A549 (cell line): Measurements from ENCODE around the gene SATB2. TPM values are rescaled to one million over a fixed set of nuclear protein-coding genes. Genes with fewer than 3 reads are reported as not detected.

Experiments used
- ATAC-seq, 2 experiments: fragments of 200-7000 bp in 1 of 2; fragments of >200 bp in 1 of 2; cut with Nextera tagmentation in 1 of 2; cut with Tn5 transposase in 1 of 2; 3 replicates each; pipeline versions ENCODE4 v1.8.0 to v1.9.1; 2018 to 2020; ENCODE audit warnings: mild to moderate bottlenecking in 1 of 2, moderate library complexity in 1 of 2
- CTCF ChIA-PET: fragments of 300-600 bp; sonication (Branson Sonifier 250); formaldehyde crosslinking; extraction: SDS; loops from one replicate; lab custom pipeline; 2021; ENCODE audit warnings: antibody characterized with exemption, inconsistent platforms; lab: Yijun Ruan, JAX
- POLR2A ChIA-PET: fragments of 350-600 bp; formaldehyde crosslinking; extraction: SDS; loops from one replicate; lab custom pipeline; 2021; ENCODE audit warnings: antibody characterized with exemption, inconsistent platforms; lab: Yijun Ruan, JAX
- DNase-seq, 2 experiments: peaks; one replicate each; pipeline versions ENCODE4 v3.0.0 to v3.0.0-alpha.2; 2011 to 2016; ENCODE audit warnings: low read depth in 1 of 2, low spot score in 1 of 2
- FAIRE-seq: peaks from 2 replicates; lab custom pipeline; 2011; peaks lifted over from hg19 to GRCh38; lab: Jason Lieb, UNC
- H3K27ac ChIP-seq, 2 experiments: fragments of >200 bp; sonication (Bioruptor Twin); formaldehyde crosslinking; 3 replicates each; pipeline ENCODE4 v1.5.1; 2016 to 2017
- H3K4me1 ChIP-seq: fragments of >200 bp; sonication (Bioruptor Twin); formaldehyde crosslinking; 3 replicates; pipeline ENCODE4 v1.6.1; 2016
- H3K4me2 ChIP-seq: fragments of >200 bp; sonication (Bioruptor Twin); formaldehyde crosslinking; 3 replicates; pipeline ENCODE4 v1.6.1; 2016
- H3K4me3 ChIP-seq: fragments of >200 bp; sonication (Bioruptor Twin); formaldehyde crosslinking; 3 replicates; pipeline ENCODE4 v1.5.1; 2016
- H3K9me3 ChIP-seq: fragments of >200 bp; sonication (Bioruptor Twin); formaldehyde crosslinking; 3 replicates; pipeline ENCODE4 v1.6.1; 2016
- CTCF ChIP-seq: fragments of >200 bp; sonication (Bioruptor Twin); formaldehyde crosslinking; IDR thresholded peaks from 3 replicates; pipeline ENCODE4 v1.5.1; 2016
- MAFK ChIP-seq: fragments of 450-650 bp; IDR thresholded peaks from 2 replicates; pipeline ENCODE4 v1.6.1; 2014; ENCODE audit not compliant: partially characterized antibody
- NFE2L2 ChIP-seq: fragments of 150-350 bp; conservative IDR thresholded peaks from 2 replicates; pipeline ENCODE4 v1.6.1; 2014; ENCODE audit warnings: low read length
- POLR2AphosphoS2 ChIP-seq: conservative IDR thresholded peaks from 2 replicates; pipeline ENCODE4 v1.6.1; 2012; ENCODE audit warnings: low read length, improper control_type of control experiment, inconsistent platforms
- RAD21 ChIP-seq, 2 experiments: fragments of >200 bp in 1 of 2; sonication (Bioruptor Twin) in 1 of 2; formaldehyde crosslinking in 1 of 2; IDR thresholded peaks in 1 of 2; conservative IDR thresholded peaks in 1 of 2; 2 replicates in 1 of 2; 3 replicates in 1 of 2; pipeline ENCODE4 v1.6.1; 2012 to 2018; ENCODE audit warnings: inconsistent platforms in 1 of 2
- RCOR1 ChIP-seq: fragments of 150-350 bp; IDR thresholded peaks from 2 replicates; pipeline ENCODE4 v1.6.1; 2014; ENCODE audit warnings: antibody characterized with exemption, low read length, low read depth
- REST ChIP-seq: fragments of 200-600 bp; sonication (generic); IDR thresholded peaks from 2 replicates; pipeline ENCODE4 v1.6.1; 2016; ENCODE audit warnings: antibody characterized with exemption, mild to moderate bottlenecking, moderate library complexity
- SMC3 ChIP-seq: fragments of >200 bp; sonication (Bioruptor Twin); formaldehyde crosslinking; IDR thresholded peaks from 3 replicates; pipeline ENCODE4 v1.6.1; 2018; ENCODE audit warnings: inconsistent platforms
- WGBS: methylation state at CpG from one replicate; pipeline ENCODE4 v1.1.6; 2017; ENCODE audit errors: missing lambda C conversion rate; 5-methylcytosine and 5-hydroxymethylcytosine counted together
- polyA plus RNA-seq, 4 experiments: library from polyadenylated mRNA; depleted of rRNA in 3 of 4; stranded (reverse); fragments of >200 nt; fragmentation: RNase III in 1 of 4; extraction: RNeasy Plus Mini Kit Qiagen cat#74134 plus additional on column Dnase treatment in 1 of 4; gene quantifications; 2 replicates in 3 of 4; 3 replicates in 1 of 4; pipeline ENCODE4 v1.2.3, GENCODE V29; 2011 to 2017
- TF ChIP-seq, protein P1 (sequence below): IDR thresholded peaks from 2 replicates; pipeline ENCODE4 v1.6.1; 2012
- TF ChIP-seq, protein P2 (sequence below): fragments of >200 bp; sonication (Bioruptor Twin); formaldehyde crosslinking; IDR thresholded peaks from 2 replicates; pipeline ENCODE4 v1.6.1; 2016

Gene SATB2
- polyA plus RNA-seq, 2 of the 4 experiments (the other 2 are of a cell fraction): 1.9 to 3.4 TPM

- CTCF ChIA-PET: interaction anchor here (0.6 to 5.6 kb wide), 17 partner anchors 8 to 1180 kb away, joined by 3 to 45 read pairs (median 4); no protein-coding TSS in a partner anchor
- ATAC-seq: peak in 1 of 2 experiments; percentile 70; a peak in 3 of 6 replicates
Observed at GRCh38 chr2:199488772-199489400, 31.1 kb upstream of the SATB2 start.

GRCh38 chr2:199485732-199486335 is 28.1 kb upstream of the SATB2 start:
- Histone ChIP-seq H3K27ac (no peak overlapping the region), H3K4me3 (no peak overlapping the region), H3K4me2 (peak overlapping the region; percentile 54), H3K4me1 (no peaks in the 10 kb centered on the region), H3K9me3 (no peaks in the 10 kb centered on the region)
- TF ChIP-seq RAD21 (conservative IDR thresholded peaks at IDR 0.05 in 1 of 2, IDR thresholded peaks at IDR 0.05 in 1 of 2): peak; percentile 71 to 86
- TF ChIP-seq CTCF: peak; percentile 67
- TF ChIP-seq, protein P1, sequence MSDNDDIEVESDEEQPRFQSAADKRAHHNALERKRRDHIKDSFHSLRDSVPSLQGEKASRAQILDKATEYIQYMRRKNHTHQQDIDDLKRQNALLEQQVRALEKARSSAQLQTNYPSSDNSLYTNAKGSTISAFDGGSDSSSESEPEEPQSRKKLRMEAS: peak; percentile 36; the same call in 1 of the 2 replicates
- peak; percentile 40; the same call in 2 of the 3 replicates for TF ChIP-seq SMC3
- TF ChIP-seq NFE2L2: no peak
- peak; percentile 51 to 68 for DNase-seq
- WGBS: under 1% methylated on average over 5 of the region's 5 CpGs
- ChIA-PET POLR2A (no interaction called here), CTCF (interaction anchor here (0.6 to 5.6 kb wide), 22 partner anchors 9 to 1173 kb away, joined by 3 to 45 read pairs (median 4); no protein-coding TSS in a partner anchor)
- ATAC-seq: peak; percentile 97 to 98
- no peak for FAIRE-seq

More at GRCh38 chr2:199488772-199489400, 31.1 kb upstream of the SATB2 start:
- DNase-seq (peak; percentile 49 to 58), FAIRE-seq (no peak)
- Histone ChIP-seq H3K27ac (no peak overlapping the region), H3K4me2 (no peak overlapping the region), H3K4me3 (no peak overlapping the region), H3K9me3 (no peaks in the 10 kb centered on the region), H3K4me1 (no peaks in the 10 kb centered on the region)
- POLR2A ChIA-PET: no interaction called here
- WGBS: 20% methylated on average over 6 of the region's 6 CpGs
- TF ChIP-seq, protein P2, sequence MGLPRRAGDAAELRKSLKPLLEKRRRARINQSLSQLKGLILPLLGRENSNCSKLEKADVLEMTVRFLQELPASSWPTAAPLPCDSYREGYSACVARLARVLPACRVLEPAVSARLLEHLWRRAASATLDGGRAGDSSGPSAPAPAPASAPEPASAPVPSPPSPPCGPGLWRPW: no peak
- TF ChIP-seq RAD21 (conservative IDR thresholded peaks at IDR 0.05 in 1 of 2, IDR thresholded peaks at IDR 0.05 in 1 of 2): peak; percentile 53 to 63; a peak in 4 of 5 replicates
- TF ChIP-seq MAFK: no peak
- TF ChIP-seq CTCF: peak; percentile 65
- peak; percentile 56 for TF ChIP-seq SMC3
- no peak for TF ChIP-seq REST
- TF ChIP-seq RCOR1: no peak
- TF ChIP-seq POLR2AphosphoS2: no peak
